NCI-H146 (cell line): ENCODE data around the gene PSG1.
"Not testable (repeated sequence)": the region's sequence is repeated elsewhere in the genome, so short reads cannot be mapped to it uniquely, and the experiment has no call there.

Source experiments
- DNase-seq: peaks from one replicate; lab custom pipeline; 2025; lab: John Stamatoyannopoulos, UW

The PSG1 gene

DNA sequence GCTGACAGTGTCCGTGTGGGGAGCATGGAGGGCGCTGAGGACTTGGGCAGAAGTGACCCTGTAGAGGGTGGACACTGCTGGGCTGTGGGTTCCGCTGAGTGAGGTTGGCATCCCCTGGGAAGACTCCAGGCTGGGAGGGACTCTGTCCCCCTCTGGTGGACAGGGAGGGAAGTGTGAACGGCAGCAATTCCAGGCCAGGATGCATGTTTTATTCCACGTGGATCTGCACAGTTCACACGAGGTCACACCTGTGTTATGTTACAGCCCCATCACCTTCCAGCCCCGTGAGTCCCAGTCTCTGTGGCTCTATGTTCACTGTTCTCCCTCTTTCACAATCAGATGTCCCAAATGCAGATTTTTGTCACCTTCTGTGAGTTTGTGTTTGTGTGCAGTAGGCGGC is 1.8 kb upstream of the PSG1 start:
- not testable (repeated sequence) for DNase-seq

DNA sequence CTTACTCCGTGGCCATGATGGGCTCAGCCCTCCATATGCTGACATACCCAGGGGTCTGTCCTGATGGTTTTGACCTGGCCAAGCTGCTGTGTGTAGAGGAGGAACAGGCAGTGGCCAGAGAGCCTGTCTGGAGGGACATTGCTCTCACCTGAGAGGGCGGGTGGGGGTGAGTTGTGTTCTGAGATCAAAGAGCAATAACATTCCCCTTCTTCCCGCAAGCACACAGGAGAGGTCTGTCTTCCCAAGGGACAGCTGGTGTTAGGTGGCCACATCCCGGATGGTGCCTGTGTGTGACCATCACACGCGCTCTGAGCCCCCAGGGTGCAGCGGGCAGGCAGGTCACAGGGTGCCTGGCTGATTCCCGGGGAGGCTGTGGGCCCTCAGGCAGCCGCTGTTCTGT is 1.1 kb upstream of the PSG1 start:
- DNase-seq: not testable (repeated sequence)

DNA sequence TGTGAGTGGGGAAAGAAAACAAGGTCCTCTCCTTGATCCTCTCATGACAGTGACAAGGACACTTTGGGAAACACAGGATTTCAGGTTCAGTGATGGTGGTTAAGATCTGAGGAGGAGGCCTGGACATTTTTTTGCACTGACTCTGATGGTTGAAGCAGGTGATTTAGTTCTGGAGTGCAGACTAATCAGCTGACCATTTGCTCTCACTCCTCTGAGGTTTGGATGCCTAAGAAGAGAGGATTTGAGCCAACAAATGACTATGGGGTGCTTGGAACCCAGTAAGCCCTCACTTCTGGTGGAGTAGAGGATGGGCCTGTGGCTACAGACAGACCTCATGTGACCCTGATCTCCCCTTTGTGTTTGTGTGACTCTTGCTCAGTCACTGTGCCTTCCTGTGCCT is 2.9 kb downstream of the PSG1 start:
- DNase-seq: not testable (repeated sequence)

DNA sequence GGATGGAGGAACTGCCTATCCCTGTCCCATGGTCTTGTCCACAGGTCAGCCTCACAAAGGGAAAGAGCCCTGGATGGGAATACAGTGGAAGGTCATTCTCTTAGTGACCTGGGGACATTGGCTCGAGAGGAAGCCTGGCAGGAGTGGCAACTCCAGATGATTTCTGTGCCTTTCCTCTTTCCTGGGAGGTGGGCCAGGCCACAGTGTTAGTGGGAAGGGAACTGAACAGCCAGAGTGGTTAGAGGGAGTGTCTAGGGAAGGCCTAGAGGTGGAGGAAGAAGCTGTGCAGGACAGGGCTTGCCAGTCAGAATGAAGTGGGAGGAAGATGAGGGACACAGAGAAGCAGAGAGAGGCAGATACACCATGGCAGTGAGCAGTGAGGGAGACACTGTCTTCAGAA is 3.6 kb downstream of the PSG1 start:
- DNase-seq: not testable (repeated sequence)

DNA sequence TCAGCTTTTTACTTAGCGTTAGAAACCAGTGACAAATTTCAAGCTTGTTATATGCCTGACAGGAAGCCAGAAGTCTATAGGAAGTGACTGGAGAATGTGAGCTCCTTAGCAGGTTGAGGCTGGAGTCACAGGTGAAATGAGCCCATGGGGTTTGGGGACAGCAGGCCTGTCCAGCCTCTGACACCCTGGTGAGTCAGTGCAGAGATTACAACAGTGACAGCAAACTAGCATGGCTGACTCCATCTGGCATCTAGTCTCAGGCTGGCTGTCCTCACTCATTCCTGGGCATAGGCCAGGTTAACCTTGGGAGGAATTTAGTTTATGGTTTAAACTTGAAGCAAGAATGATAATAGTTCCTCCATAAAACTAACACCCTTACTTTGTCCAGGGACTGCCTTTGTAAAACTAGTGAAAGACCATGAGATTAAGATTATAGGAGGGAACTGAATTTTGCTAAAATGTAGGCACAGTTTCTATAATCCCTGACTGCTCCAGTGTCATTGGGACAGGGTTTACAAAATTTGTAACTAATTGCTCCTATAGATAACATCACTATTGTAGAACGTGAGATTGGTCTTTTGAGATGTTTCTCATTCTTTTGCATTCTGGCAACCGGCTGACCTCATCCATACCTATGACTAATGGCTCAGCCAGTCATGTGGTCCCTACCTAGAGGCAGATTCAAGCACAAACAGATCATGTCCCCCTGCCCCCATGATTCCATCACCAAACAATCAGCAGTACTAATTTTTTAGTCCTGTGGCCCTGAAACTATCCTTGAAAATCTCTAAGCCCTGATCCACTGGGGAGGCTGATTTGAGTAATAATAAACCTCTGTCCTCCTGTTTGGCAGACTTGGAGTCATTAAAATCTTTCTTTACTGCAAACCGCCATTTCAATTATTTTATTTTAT is 4.4 kb downstream of the PSG1 start:
- not testable (repeated sequence) for DNase-seq

DNA sequence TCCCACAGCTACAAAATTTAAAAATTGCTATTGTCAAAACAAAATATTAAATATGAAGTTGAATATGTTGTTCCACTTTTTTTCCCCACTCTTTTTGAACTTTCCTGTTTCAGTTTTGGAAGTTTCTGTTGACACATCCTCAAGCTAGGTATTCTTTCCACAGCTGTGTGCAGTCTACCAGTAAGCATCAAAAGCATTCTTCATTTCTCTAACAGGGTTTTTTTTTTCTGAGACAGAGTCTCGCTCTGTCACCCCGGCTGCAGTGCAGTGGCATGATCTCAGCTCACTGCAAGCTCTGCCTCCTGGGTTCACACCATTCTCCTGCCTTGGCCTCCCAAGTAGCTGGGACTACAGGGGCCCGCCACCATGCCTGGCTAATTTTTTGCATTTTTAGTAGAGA is 5.4 kb downstream of the PSG1 start:
- not testable (repeated sequence) for DNase-seq

DNA sequence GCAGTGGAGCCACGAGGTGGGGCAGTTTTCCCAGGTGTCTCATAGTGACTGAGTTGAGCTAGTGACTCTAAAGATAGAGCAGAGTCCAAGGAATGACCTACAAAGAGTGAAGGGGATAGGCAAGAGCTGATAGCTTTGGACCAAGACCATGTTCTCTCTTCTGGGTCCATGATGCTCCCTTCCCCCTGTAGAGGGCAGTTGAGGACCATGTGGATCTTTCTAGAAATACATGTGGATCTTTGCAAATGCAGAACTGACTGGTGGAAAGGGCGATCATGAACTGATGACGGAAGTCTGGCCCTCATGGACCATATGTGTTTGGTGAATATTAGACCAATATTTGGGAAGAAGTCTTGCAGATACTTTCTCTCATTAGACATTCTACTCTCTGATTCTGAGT is 6.9 kb downstream of the PSG1 start:
- no peak for DNase-seq

DNA sequence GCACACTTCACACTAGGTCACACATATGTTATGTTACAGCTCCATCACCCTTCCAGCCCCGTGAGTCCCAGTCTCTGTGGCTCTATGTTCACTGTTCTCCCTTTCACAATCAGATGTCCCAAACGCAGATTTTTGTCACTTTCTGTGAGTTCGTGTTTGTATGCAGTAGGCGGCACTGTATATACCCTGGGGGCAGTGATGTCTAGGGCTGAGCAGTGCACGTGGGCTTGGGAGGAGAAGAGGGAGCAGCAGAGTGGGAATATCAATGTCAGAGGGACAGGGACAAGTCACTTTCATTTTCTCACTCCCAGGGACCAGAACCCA is 22.0 kb downstream of the PSG1 start:
- DNase-seq: no peak

DNA sequence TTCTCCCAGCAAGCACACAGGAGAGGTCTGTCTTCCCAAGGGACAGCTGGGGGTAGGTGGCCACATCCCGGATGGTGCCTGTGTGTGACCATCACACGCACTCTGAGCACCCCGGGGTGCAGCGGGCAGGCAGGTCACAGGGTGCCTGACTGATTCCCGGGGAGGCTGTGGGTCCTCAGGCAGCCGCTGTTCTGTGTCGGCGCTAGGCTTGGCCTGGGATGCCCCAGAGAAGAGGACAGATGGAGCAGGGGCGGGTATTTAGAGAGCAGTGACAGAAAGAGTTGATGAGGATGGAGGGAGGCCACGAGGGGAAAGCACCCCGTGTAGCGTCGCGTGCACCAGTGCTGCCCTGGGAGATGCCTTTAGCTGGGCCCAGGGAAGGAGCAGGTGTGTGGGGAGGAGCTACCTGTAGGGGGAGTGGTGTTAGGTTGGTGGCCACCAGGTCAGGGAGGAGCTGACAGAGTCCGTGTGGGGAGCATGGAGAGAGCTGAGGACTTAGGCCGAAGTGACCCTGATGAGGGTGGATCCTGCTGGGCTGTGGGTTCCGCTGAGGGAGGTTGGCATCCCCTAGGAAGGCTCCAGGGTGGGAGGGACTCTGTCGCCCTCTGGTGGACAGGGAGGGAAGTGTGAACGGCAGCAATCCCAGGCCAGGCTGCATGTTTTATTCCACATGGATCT is 22.5 kb downstream of the PSG1 start:
- DNase-seq: not testable (repeated sequence)

DNA sequence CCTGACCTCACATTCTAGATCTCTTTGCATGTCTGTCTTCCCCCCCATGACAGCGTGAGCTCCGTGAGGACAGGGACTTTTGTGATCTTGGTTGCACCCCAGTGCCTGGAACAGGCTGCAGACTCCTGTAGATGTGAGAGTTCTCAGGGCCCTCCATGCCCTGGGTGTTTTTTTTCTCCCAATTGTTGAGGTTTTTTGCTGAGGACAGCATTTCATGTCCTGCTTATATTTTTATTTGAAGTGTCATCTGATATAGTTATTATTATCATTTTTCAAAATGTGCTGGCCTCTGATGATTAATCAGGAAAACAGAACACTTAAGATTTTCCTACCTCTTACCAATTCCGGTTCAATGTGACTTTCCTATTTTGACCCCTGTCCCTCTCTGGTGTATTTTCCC is 24.8 kb downstream of the PSG1 start:
- not testable (repeated sequence) for DNase-seq

DNA sequence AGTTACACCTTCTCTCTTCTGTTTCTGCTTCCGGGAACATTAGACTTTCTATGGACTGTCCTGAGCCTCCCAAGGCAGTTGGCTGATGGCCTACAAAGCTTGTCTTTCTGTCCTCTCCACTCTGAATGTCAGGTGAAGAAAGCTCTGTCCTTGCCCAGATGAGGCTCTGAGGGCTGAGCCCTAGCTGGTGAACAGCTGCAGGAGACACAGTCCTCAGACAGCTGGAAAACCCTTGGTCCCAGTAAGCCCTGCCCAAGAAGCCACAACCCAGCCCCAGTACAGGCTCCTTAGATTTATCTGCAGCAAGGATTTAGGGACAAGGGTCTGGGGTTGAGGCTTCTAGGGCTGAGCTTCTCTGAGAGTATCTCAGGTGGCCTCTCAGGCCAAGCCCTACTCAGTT is 26.3 kb downstream of the PSG1 start:
- DNase-seq: not testable (repeated sequence)

DNA sequence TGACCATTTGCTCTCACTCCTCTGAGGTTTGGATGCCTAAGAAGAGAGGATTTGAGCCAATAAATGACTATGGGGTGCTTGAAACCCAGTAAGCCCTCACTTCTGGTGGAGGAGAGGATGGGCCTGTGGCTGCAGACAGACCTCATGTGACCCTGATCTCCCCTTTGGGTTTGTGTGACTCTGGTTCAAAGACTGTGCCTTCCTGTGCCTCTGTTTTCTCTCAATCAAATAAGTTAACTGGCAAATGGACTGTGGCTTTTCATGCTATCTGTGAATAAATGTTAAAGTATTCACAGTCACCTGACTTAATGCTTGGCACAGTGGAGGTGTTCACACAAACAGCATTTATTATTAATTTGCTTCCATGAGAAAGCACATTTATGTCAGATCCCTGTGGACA is 26.7 kb downstream of the PSG1 start:
- DNase-seq: not testable (repeated sequence)

DNA sequence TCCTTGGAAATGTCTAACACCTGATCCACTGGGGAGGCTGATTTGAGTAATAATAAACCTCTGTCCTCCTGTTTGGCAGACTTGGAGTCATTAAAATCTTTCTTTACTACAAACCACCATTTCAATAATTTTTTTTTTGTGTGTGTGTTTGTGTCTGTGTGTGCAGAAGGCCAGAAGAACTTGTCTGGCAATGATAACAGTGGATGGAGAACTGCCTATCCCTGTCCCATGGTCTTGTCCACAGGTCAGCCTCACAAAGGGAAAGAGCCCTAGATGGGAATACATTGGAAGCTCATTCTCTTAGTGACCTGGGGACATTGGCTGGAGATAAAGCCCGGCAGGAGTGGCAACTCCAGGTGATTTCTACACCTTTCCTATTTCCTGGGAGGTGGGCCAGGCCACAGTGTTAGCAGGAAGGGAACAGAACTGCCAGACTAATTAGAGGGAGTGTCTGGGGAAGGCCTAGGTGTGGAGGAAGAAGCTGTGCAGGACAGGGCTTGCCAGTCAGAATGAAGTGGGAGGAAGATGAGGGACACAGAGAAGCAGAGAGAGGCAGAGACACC is 27.7 kb downstream of the PSG1 start:
- DNase-seq: not testable (repeated sequence)

DNA sequence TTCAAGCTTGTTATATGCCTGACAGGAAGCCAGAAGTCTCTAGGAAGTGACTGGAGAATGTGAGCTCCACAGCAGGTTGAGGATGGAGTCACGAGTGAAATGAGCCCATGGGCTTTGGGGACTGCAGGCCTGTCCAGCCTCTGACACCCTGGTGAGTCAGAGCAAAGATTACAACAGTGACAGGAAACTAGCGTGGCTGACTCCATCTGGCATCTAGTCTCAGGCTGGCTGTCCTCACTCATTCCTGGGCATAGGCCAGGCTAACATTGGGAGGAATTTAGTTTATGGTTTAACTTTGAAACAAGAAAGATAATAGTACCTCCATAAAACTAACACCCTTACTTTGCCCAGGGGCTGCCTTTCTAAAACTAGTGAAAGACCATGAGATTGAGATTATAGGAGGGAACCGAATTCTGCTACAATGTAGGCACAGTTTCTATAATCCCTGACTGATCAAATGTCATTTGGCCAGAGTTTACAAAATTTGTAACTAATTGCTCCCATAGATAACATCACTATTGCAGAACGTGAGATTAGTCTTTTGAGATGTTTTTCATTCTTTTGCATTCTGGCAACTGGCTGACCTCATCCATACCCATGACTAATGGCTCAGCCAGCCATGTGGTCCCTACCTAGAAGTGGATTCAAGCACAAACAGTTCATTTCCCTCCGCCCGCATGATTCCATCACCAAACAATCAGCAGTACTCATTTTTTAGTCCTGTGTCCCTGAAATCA is 28.4 kb downstream of the PSG1 start:
- DNase-seq: no peak

DNA sequence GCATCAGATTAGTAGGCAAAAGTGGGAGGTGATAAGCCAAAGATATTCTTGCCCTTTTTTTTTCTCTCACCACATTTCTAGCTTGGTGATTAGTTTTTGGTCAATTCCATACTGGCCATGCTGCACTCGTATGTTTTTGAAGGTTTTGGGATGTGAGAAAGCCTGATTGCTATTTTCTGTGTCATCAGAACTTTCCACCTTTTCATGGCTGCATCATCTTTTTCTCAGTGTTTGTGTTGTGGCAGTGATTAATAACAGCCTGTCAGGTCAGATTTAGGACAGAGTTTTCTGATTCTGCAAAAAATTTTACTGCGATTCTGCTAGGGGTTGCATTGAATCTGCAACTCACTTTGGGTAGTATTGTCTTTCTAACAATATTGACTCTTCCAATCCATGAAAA is 32.9 kb downstream of the PSG1 start:
- no peak for DNase-seq

DNA sequence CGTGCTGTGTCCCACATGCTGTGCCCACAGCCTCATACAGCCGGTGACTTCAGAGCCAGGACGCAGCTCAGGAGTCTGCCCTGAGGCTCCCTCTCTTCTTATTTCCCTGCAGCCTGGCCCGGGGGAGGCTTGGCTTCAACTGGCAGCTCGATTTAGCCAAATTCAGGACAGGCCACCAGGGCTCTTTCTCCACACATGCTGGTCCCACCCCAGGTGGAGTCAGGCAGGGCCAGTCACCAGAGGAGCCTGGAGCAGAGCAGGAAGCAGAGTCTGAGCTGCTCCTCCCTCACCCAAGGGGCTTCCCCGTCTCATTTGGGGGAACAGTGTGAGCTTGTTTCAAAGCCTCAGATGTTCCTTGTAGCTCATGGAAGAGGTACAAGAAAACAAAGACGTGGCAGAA is 35.9 kb downstream of the PSG1 start:
- DNase-seq: not testable (repeated sequence)

DNA sequence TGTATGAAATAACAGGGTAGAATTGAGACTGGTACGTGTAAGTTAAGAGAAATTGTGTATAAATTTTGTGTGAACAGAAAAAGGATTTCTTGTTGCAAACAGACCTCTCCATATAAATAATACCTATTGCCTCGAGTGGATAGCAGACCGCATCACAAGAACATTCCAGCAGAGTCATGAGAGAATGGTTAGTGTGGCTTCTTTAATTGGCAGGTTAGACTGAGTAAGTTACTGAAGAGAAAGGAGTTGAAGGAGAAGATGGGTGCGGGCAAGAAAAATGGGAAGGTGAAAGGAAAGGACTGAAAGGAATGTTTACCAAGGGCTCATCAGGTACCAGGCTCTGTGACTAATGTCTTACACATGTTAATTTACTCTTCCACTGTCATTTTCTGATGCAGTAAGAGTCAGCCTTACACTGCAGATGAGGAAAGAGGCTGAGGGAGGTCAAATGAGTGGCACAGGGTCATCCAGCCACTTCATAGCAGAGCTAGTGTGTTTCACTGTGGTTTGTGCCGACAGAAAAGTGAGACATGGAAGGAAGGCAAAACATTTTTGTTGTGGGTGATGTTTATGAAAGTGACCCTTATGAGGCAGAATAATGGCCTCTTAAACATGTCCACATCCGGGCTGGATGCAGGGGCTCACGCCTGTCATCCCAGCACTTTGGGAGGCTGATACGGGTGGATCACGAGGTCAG is 46.6 kb downstream of the PSG1 start:
- DNase-seq: not testable (repeated sequence)

DNA sequence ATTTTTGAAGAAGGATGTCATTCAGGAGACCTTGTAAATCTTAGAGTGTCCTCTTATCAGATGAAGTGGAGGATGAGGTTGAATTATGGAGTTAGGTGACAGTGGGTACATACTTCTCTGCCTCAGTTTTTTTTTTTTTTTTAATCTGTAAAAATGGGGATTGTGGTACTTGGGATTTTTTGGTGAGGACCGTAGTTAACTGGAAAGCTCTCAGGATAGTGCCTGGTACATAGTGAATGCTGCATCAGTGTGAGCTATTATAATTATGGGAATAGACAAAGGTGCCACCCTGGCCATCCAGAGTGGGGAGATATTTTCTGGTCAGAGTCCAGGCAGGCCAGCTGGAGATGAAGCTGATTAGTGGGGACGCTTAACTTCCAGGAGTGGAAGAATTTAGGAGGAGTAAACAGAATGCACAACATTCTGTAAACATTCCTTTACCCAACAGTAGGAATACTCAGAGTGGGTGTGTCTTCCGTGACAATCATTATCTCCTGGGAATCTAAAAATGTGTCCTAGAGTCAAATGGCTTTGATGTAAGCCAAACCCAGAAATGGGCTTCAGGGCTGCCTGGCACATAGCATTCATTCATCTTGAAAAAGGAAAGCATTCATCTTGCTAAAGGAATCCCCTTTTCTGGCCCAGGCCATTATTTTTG is 47.4 kb downstream of the PSG1 start:
- not testable (repeated sequence) for DNase-seq

DNA sequence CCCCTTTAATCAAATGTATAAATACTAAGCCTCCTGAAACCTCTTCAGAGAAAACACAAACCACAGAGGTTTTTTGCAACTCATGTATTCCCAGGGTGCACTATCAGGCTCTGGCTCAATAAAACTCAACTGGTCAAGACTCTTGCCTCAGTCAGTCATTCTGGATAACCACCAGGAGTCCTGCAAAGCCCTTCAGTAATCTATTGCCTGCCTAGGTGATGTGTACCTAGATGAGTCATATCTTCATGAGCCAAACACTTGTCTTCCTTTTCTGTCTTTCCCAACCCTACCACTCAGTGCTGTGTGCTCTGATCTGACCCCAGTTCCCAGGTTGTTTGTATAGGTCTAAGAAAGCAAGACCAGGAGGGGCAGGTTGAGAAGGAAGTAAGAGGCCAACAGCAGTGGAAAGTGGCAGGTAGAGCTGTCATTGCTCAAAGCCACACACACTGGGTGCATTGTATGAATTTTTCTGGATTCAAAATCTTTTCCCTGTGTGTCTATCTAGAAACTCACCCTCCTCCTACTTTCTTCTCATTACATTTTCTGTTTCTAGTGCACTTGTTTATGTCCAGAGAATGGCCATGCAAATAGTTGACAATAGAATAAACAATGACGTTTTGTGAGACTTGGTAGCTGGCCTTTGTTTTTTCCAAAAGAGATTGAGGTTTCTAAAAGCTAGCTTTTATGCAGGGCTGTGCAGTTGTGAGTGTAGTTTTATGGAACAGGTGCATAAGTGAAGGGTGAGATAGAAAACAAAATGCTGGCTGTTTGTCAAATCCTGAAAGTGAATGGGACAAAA is 48.1 kb downstream of the PSG1 start:
- DNase-seq: no peak

DNA sequence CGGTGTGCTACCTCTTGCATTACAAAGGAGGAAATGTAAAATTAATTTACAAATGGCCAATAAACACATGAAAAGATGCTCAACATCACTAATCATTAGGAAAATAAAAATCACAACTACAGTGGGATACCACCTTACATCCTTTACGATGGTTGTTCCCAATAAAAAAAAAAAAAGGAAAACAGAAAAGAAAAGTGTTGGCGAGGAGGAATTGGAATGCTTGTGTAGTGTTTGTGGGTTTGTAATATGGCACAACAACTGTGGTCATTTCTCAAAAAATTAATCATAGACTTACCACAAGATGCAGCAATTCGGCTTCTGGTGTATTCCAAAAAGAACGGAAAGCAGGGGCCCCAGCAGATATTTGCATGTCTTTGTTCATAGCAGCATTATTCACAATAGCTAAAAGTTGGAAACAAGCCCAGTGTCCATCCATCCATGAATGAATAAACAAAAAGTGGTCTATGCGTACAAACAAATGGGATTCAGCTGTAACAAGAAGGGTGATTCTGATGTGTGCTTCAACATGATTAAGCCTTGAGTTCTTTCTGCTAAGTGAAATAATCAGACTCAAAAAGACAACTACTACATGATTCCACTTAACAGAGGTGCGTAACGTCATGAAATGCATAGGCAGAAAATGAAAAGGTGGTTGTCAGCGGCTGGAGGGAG is 58.1 kb downstream of the PSG1 start:
- not testable (repeated sequence) for DNase-seq
